Thyroid gland (tissue), 4 donors: ENCODE measurements around the gene TFAP2E.

ENCODE experiments used
- POLR2A ChIP-seq, 2 donors: fragments of 450-650 bp; IDR thresholded peaks; one replicate each; pipeline ENCODE4 v1.6.1; 2017; ENCODE audit warnings: antibody characterized with exemption in 2 of 2, mild to moderate bottlenecking in 2 of 2, moderate library complexity in 1 of 2
- TF ChIP-seq, protein P1 (sequence below), 6 experiments: fragments of 200-600 bp in 3 of 6; fragments of 450-650 bp in 3 of 6; sonication (generic) in 3 of 6; IDR thresholded peaks; one replicate each; pipeline ENCODE4 v1.5.1; 2016 to 2019; ENCODE audit warnings: antibody characterized with exemption in 6 of 6, mild to moderate bottlenecking in 2 of 6, inconsistent platforms in 1 of 6, moderate library complexity in 1 of 6

DNA sequence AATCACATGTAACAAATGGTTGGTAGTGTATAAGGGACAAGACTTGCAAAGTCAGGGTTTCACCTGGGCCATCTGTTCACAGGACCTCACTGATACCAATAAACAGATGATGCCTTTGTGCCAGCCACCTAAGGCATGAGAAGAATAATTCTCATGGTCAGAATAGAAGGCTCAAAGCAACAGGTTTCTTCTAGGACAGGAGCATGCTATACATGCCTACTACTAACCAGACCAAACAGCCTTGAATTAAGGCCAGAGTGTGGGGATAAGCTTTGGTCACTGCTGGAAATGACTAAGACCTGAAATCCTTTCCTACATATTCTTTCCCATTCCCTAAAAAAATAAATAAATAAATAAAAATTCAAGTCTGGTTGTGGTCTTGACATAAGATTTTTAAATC, 50.7 kb downstream of the TFAP2E start:
- TF ChIP-seq, protein P1, sequence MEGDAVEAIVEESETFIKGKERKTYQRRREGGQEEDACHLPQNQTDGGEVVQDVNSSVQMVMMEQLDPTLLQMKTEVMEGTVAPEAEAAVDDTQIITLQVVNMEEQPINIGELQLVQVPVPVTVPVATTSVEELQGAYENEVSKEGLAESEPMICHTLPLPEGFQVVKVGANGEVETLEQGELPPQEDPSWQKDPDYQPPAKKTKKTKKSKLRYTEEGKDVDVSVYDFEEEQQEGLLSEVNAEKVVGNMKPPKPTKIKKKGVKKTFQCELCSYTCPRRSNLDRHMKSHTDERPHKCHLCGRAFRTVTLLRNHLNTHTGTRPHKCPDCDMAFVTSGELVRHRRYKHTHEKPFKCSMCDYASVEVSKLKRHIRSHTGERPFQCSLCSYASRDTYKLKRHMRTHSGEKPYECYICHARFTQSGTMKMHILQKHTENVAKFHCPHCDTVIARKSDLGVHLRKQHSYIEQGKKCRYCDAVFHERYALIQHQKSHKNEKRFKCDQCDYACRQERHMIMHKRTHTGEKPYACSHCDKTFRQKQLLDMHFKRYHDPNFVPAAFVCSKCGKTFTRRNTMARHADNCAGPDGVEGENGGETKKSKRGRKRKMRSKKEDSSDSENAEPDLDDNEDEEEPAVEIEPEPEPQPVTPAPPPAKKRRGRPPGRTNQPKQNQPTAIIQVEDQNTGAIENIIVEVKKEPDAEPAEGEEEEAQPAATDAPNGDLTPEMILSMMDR (IDR thresholded peaks at IDR 0.05), result no peak
- no peak for TF ChIP-seq POLR2A (IDR thresholded peaks at IDR 0.05)
